GM12864 (cell line): ENCODE data around the gene GREM1.

Source experiments
- DNase-seq: peaks from one replicate; pipeline ENCODE4 v3.0.0-alpha.2; 2011; ENCODE audit warnings: low read depth
- H3K4me3 ChIP-seq: 2 replicates; pipeline ENCODE4 v1.5.1; 2011; ENCODE audit warnings: mild to moderate bottlenecking, low read depth, low read length, control low read depth
- CTCF ChIP-seq: IDR thresholded peaks from 2 replicates; pipeline ENCODE4 v1.5.1; 2011; ENCODE audit warnings: low read depth, mild to moderate bottlenecking, moderate library complexity, low read length, control low read depth, inconsistent platforms; ENCODE audit errors: missing control alignments

Gene GREM1

GRCh38 chr15:32683906-32684584 lies 33.8 kb upstream of the GREM1 start:
- no peak for DNase-seq
- TF ChIP-seq CTCF = no peak
- H3K4me3 ChIP-seq = no peak overlapping the region

- TF ChIP-seq CTCF = no peak
- no peak overlapping the region for H3K4me3 ChIP-seq
- DNase-seq = no peak
Measured at GRCh38 chr15:32685576-32685975, 32.2 kb upstream of the GREM1 start.

DNA sequence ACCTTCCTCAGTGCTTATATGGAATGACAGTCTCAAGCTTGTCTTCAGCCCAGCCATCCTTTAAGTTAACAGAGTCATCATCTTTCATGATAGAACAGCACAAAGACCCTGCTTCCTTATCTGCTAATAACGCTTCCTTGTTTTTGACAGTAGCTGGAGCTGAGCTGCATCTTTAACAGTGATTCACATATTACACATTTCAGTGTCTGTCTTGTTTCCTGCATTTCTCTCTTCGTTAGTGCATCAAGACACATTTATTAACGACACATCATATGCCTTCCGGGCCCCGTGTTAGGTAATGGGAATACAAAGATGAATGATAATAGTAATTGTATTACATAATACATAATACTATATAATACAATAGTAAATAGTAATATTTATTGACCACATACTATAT lies 30.2 kb upstream of the GREM1 start:
- TF ChIP-seq CTCF = no peak
- no peak overlapping the region for H3K4me3 ChIP-seq
- no peak for DNase-seq

DNA sequence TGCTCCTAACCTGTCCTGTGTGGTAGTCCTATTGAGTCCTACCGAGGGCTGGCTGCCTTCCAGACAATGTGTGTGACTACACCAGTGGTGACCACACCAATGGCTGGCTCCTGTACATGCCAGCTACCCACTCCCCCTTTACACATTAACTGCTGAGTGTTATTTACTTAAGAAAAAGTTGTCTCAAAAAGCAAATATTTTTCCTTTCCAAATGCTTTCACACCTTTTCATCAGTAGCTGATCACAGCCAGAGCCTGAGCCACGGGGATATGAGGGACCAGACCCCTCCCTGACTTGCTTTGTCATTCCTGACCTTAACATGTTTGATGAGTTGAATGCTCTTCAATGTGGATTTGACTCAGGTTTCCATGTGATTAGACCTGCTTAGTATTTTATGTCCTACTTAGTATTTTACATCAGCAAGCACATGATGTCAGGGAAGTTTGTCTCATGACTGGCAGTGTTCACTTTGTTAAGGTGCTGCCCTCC lies 29.6 kb upstream of the GREM1 start:
- no peak for TF ChIP-seq CTCF
- DNase-seq = no peak

GRCh38 chr15:32690941-32691688 lies 26.7 kb upstream of the GREM1 start:
- DNase-seq = no peak
- H3K4me3 ChIP-seq = no peak overlapping the region
- TF ChIP-seq CTCF = no peak

More for the DNA sequence above, 29.6 kb upstream of the GREM1 start:
- no peak overlapping the region for H3K4me3 ChIP-seq

DNA sequence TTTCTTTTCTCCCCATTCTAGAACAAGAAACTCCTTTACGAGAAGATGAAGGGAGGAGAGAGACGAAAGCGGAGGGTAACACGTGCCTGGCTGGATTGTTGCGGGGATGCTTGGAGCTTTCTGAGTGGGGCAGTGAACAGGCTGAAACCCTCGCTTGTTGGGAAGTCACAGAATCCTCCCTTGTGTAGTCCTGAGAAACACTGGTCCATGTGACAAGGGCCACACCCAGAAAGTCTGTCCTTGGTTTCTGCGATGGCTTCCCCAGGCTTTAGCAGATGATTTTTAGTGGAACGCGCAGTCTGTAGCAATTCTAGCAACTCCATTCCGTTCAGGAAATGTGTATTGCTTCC lies 26.1 kb upstream of the GREM1 start:
- H3K4me3 ChIP-seq = no peak overlapping the region
- no peak for DNase-seq
- no peak for TF ChIP-seq CTCF

GRCh38 chr15:32692286-32692685 lies 25.5 kb upstream of the GREM1 start:
- no peak overlapping the region for H3K4me3 ChIP-seq
- TF ChIP-seq CTCF = no peak
- DNase-seq = no peak
